CD14-positive monocyte (primary cell): Measurements from ENCODE around the gene NHS. TPM values are rescaled to one million over a fixed set of nuclear protein-coding genes. Genes with fewer than 3 reads are reported as not detected.

Source experiments
- DNase-seq, 3 donors: peaks; one replicate each; pipeline ENCODE4 v3.0.0-alpha.2; 2011 to 2022
- H2AFZ ChIP-seq: 2 replicates; pipeline ENCODE4 v1.6.0; 2012; ENCODE audit warnings: mild to moderate bottlenecking, low read depth, low read length, inconsistent platforms; ENCODE audit not compliant: insufficient read depth, poor library complexity, severe bottlenecking
- H3K27ac ChIP-seq, 2 donors: 1 replicate in 1 of 2; 2 replicates in 1 of 2; pipeline ENCODE4 v1.5.1; 2012 to 2013; ENCODE audit warnings: low read length in 2 of 2, control low read depth in 1 of 2, inconsistent platforms in 1 of 2, low read depth in 1 of 2, mild to moderate bottlenecking in 1 of 2
- H3K27me3 ChIP-seq, 2 donors: one replicate each; pipeline versions ENCODE4 v1.6.0 to v1.6.1; 2011 to 2013; ENCODE audit warnings: low read length in 2 of 2; ENCODE audit not compliant: control insufficient read depth in 2 of 2, insufficient read depth in 2 of 2
- H3K36me3 ChIP-seq, 2 donors: replicated peaks in 1 of 2; 1 replicate in 1 of 2; 2 replicates in 1 of 2; pipeline versions ENCODE4 v1.5.1 to v1.6.1; 2012 to 2013; ENCODE audit warnings: low read length in 2 of 2, control low read depth in 1 of 2, inconsistent platforms in 1 of 2, mild to moderate bottlenecking in 1 of 2; ENCODE audit not compliant: insufficient read depth in 2 of 2, control insufficient read depth in 1 of 2
- H3K4me1 ChIP-seq, 2 donors: 1 replicate in 1 of 2; 2 replicates in 1 of 2; pipeline versions ENCODE4 v1.5.1 to v1.6.1; 2012 to 2013; ENCODE audit warnings: low read length in 2 of 2, control low read depth in 1 of 2, inconsistent platforms in 1 of 2, mild to moderate bottlenecking in 1 of 2, moderate library complexity in 1 of 2; ENCODE audit not compliant: insufficient read depth in 2 of 2, control insufficient read depth in 1 of 2
- H3K4me2 ChIP-seq: replicated peaks from 2 replicates; pipeline ENCODE3; 2012; ENCODE audit warnings: low read length, moderate library complexity, mild to moderate bottlenecking; ENCODE audit not compliant: poor library complexity, severe bottlenecking; ENCODE audit errors: extremely low read depth
- H3K4me3 ChIP-seq, 3 experiments: fragments of 200-600 bp in 1 of 3; sonication (generic) in 1 of 3; replicated peaks in 1 of 3; 1 replicate in 2 of 3; 2 replicates in 1 of 3; pipeline ENCODE4 v1.5.1; 2011 to 2013; ENCODE audit warnings: low read length in 3 of 3, mild to moderate bottlenecking in 3 of 3, control low read depth in 2 of 3, low read depth in 2 of 3, inconsistent platforms in 1 of 3, moderate library complexity in 1 of 3
- H3K79me2 ChIP-seq: 2 replicates; pipeline ENCODE4 v1.6.0; 2012; ENCODE audit warnings: mild to moderate bottlenecking, control low read depth, inconsistent platforms, low read length, moderate library complexity; ENCODE audit not compliant: insufficient read depth
- H3K9ac ChIP-seq: 2 replicates; pipeline ENCODE4 v1.6.0; 2017; ENCODE audit warnings: low read length, mild to moderate bottlenecking; ENCODE audit not compliant: insufficient read depth, poor library complexity, severe bottlenecking
- H3K9me3 ChIP-seq, 2 donors: replicated peaks in 1 of 2; 1 replicate in 1 of 2; 2 replicates in 1 of 2; pipeline versions ENCODE4 v1.5.1 to v1.6.1; 2012 to 2013; ENCODE audit warnings: low read length in 2 of 2, control low read depth in 1 of 2; ENCODE audit not compliant: control insufficient read depth in 1 of 2, insufficient read depth in 1 of 2
- H4K20me1 ChIP-seq: 2 replicates; pipeline ENCODE4 v1.6.0; 2012; ENCODE audit warnings: mild to moderate bottlenecking, low read length, control low read depth, moderate library complexity; ENCODE audit not compliant: insufficient read depth
- H3K27ac Mint-ChIP-seq, 7 donors: one replicate each; pipeline ENCODE4 v1.8.0; 2020; ENCODE audit warnings: mild to moderate bottlenecking in 7 of 7, mixed read lengths in 7 of 7, moderate library complexity in 6 of 7, inconsistent platforms in 2 of 7
- H3K27me3 Mint-ChIP-seq, 3 donors: one replicate each; pipeline ENCODE4 v1.8.0; 2021 to 2022; ENCODE audit warnings: low read depth in 3 of 3, mild to moderate bottlenecking in 3 of 3, mixed read lengths in 3 of 3, moderate library complexity in 3 of 3, inconsistent platforms in 1 of 3
- H3K36me3 Mint-ChIP-seq, 2 donors: one replicate each; pipeline ENCODE4 v1.8.0; 2020; ENCODE audit warnings: mixed read lengths in 2 of 2, inconsistent platforms in 1 of 2, mild to moderate bottlenecking in 1 of 2
- H3K4me1 Mint-ChIP-seq: one replicate; pipeline ENCODE4 v1.8.0; 2020; ENCODE audit warnings: mild to moderate bottlenecking, mixed read lengths
- H3K4me3 Mint-ChIP-seq, 2 donors: one replicate each; pipeline ENCODE4 v1.8.0; 2020; ENCODE audit warnings: mild to moderate bottlenecking in 2 of 2, mixed read lengths in 2 of 2, moderate library complexity in 1 of 2
- H3K9me3 Mint-ChIP-seq, 7 donors: one replicate each; pipeline ENCODE4 v1.8.0; 2020 to 2022; ENCODE audit warnings: mixed read lengths in 7 of 7, mild to moderate bottlenecking in 6 of 7, moderate library complexity in 6 of 7, inconsistent platforms in 2 of 7
- WGBS: methylation state at CpG from one replicate; pipeline ENCODE4 v1.1.5; 2013; ENCODE audit warnings: missing lambda C conversion rate; ENCODE audit not compliant: insufficient coverage; 5-methylcytosine and 5-hydroxymethylcytosine counted together
- intact Hi-C, 2 donors: fragments of 100-400 bp; cut with micrococcal nuclease; formaldehyde crosslinking; loops; one replicate each; pipeline versions ENCODE4 v1.15.0 to v1.15.1; 2023
- polyA plus RNA-seq, 3 donors: library from polyadenylated mRNA; depleted of rRNA in 1 of 3; unstranded in 2 of 3; stranded (reverse) in 1 of 3; fragments of 300-500 nt in 2 of 3; fragments of >200 nt in 1 of 3; fragmentation: Illumina TruSeq in 2 of 3; gene quantifications; 1 replicate in 2 of 3; 2 replicates in 1 of 3; pipeline ENCODE4 v1.2.3, GENCODE V29; 2012 to 2021
- small RNA-seq: library from RNA; depleted of rRNA; stranded (forward); fragments of <200 nt; gene quantifications from one replicate; pipeline ENCODE3, GENCODE V24; 2012; ENCODE audit warnings: low read depth; ENCODE audit not compliant: insufficient read length
- TF ChIP-seq, protein P1 (sequence below): fragments of 200-600 bp; IDR thresholded peaks from one replicate; pipeline ENCODE4 v1.8.0; 2022; ENCODE audit warnings: antibody characterized with exemption, mild to moderate bottlenecking

NHS gene
- polyA plus RNA-seq, 3 donors = 0.86 to 1.8 (median 1.3) TPM

DNA sequence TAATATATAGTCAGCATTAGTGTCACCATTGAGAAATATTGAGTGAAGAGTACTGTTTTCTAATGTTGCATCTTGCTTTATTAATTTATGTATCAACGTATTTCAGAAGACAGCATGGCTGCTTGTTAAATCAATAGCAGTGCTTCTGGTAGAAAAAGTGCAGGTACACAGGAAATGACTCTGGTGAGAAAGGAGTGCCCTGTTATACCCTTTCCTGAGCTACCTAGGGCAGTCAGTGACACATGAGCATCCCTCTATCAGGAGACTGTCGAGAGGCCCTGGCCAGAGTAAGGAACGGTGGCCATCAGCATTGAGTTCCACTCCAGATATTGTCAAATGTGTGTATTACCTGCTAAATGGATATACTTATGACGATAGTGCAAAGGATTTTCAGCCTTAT lies 404.4 kb downstream of the NHS start:
- H3K9me3 Mint-ChIP-seq = peaks cover 0 to 7% (median 2%) of the 10 kb centered on the region in 7 donors
- intact Hi-C loops = no loop called here
- peaks cover 26% of the 10 kb centered on the region for H3K4me1 Mint-ChIP-seq
- no peak for DNase-seq
- H4K20me1 ChIP-seq = no peaks in the 10 kb centered on the region
- H3K27me3 Mint-ChIP-seq = peaks cover 0 to 2% (median 0%) of the 10 kb centered on the region in 3 donors
- no peaks in the 10 kb centered on the region for H3K36me3 Mint-ChIP-seq
- TF ChIP-seq, protein P1, sequence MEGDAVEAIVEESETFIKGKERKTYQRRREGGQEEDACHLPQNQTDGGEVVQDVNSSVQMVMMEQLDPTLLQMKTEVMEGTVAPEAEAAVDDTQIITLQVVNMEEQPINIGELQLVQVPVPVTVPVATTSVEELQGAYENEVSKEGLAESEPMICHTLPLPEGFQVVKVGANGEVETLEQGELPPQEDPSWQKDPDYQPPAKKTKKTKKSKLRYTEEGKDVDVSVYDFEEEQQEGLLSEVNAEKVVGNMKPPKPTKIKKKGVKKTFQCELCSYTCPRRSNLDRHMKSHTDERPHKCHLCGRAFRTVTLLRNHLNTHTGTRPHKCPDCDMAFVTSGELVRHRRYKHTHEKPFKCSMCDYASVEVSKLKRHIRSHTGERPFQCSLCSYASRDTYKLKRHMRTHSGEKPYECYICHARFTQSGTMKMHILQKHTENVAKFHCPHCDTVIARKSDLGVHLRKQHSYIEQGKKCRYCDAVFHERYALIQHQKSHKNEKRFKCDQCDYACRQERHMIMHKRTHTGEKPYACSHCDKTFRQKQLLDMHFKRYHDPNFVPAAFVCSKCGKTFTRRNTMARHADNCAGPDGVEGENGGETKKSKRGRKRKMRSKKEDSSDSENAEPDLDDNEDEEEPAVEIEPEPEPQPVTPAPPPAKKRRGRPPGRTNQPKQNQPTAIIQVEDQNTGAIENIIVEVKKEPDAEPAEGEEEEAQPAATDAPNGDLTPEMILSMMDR = no peak
- no peaks in the 10 kb centered on the region for H3K36me3 ChIP-seq
- no peaks in the 10 kb centered on the region for H3K9me3 ChIP-seq
- H3K27ac Mint-ChIP-seq = no peak overlapping the region
- WGBS = no CpG with 5 or more reads among the region's 4 CpGs
- no peaks in the 10 kb centered on the region for H3K79me2 ChIP-seq
- no peak overlapping the region for H3K4me3 ChIP-seq
- H3K4me1 ChIP-seq = peaks cover 3 to 4% of the 10 kb centered on the region in 2 donors
- H3K27ac ChIP-seq = no peak overlapping the region
- H3K27me3 ChIP-seq = no peaks in the 10 kb centered on the region
- H3K9ac ChIP-seq = no peak overlapping the region
- no peak overlapping the region for H3K4me3 Mint-ChIP-seq
- no peak overlapping the region for H3K4me2 ChIP-seq
- H2AFZ ChIP-seq = no peak overlapping the region

Small RNA genes within 50 kb of the gene (small RNA-seq; reads per million reads assigned to genes)
- gene MIR4768 = not detected
- not detected for gene RF01210
